Endothelial cell of umbilical vein (primary cell): ENCODE data around the gene AEBP1. TPM values are rescaled to one million over a fixed set of nuclear protein-coding genes. Genes with fewer than 3 reads are reported as not detected.

Source experiments
- BruUV-seq: library from RNA; stranded (reverse); fragments of 400-500 nt; replicated peaks from 2 replicates; lab custom pipeline; 2021; lab: Mats Ljungman, UMichigan
- CTCF ChIA-PET: fragments of 300-600, 350-600 bp; sonication (Branson Sonifier 250); formaldehyde crosslinking; loops from one replicate; lab custom pipeline; 2021; ENCODE audit warnings: antibody characterized with exemption, inconsistent platforms; lab: Charles Lee
- POLR2A ChIA-PET: fragments of 300-600, 350-600 bp; sonication (Branson Sonifier 250); formaldehyde crosslinking; loops from one replicate; lab custom pipeline; 2021; ENCODE audit warnings: antibody characterized with exemption, inconsistent platforms; lab: Charles Lee
- DNase-seq: peaks from one replicate; pipeline ENCODE4 v3.0.0-alpha.2; 2011; ENCODE audit warnings: low read depth, low spot score
- FAIRE-seq: peaks from 2 replicates; lab custom pipeline; 2011; peaks lifted over from hg19 to GRCh38; lab: Jason Lieb, UNC
- H2AFZ ChIP-seq: 2 replicates; pipeline ENCODE4 v1.6.0; 2012; ENCODE audit warnings: low read depth, low read length, control low read depth, inconsistent platforms
- H3K27ac ChIP-seq: 2 replicates; pipeline ENCODE4 v1.5.1; 2011; ENCODE audit warnings: low read depth, mild to moderate bottlenecking, control low read depth, low read length, moderate library complexity; ENCODE audit not compliant: insufficient read depth
- H3K27me3 ChIP-seq, 2 experiments: 2 replicates each; pipeline versions ENCODE4 v1.6.0 to v1.6.1; 2011; ENCODE audit warnings: low read length in 2 of 2, mixed read lengths in 1 of 2; ENCODE audit not compliant: control insufficient read depth in 2 of 2, insufficient read depth in 2 of 2
- H3K36me3 ChIP-seq, 2 experiments: 2 replicates in 1 of 2; 3 replicates in 1 of 2; pipeline ENCODE4 v1.5.1; 2011; ENCODE audit warnings: low read length in 2 of 2, mild to moderate bottlenecking in 1 of 2, moderate library complexity in 1 of 2; ENCODE audit not compliant: control insufficient read depth in 2 of 2, insufficient read depth in 2 of 2; ENCODE audit errors: extremely low read depth in 1 of 2
- H3K4me1 ChIP-seq: 3 replicates; pipeline ENCODE4 v1.5.1; 2011; ENCODE audit warnings: mild to moderate bottlenecking, low read length; ENCODE audit not compliant: control insufficient read depth, insufficient read depth; ENCODE audit errors: extremely low read depth
- H3K4me2 ChIP-seq: 2 replicates; pipeline ENCODE4 v1.6.1; 2011; ENCODE audit warnings: low read length, control low read depth, mixed read lengths; ENCODE audit not compliant: insufficient read depth
- H3K4me3 ChIP-seq, 3 experiments: fragments of 200-600 bp in 1 of 3; sonication (generic), shearing (Covaris generic) in 1 of 3; replicated peaks in 1 of 3; 2 replicates each; pipeline ENCODE4 v1.5.1; 2011 to 2016; ENCODE audit warnings: control low read depth in 3 of 3, low read length in 3 of 3, mild to moderate bottlenecking in 2 of 3, inconsistent platforms in 1 of 3, low read depth in 1 of 3, moderate library complexity in 1 of 3; ENCODE audit not compliant: insufficient read depth in 1 of 3
- H3K79me2 ChIP-seq: 2 replicates; pipeline ENCODE4 v1.6.0; 2012; ENCODE audit warnings: low read length, inconsistent platforms; ENCODE audit not compliant: control insufficient read depth, insufficient read depth
- H3K9ac ChIP-seq: replicated peaks from 2 replicates; pipeline ENCODE3; 2011; ENCODE audit warnings: low read length, control low read depth; ENCODE audit not compliant: insufficient read depth; ENCODE audit errors: extremely low read depth
- H3K9me1 ChIP-seq: replicated peaks from 3 replicates; pipeline ENCODE4 v1.6.0; 2011; ENCODE audit warnings: mild to moderate bottlenecking, low read length; ENCODE audit not compliant: control insufficient read depth, insufficient read depth; ENCODE audit errors: extremely low read depth
- H3K9me3 ChIP-seq: replicated peaks from 2 replicates; pipeline ENCODE4 v1.5.1; 2012; ENCODE audit warnings: low read length, inconsistent platforms; ENCODE audit not compliant: control insufficient read depth, insufficient read depth
- H4K20me1 ChIP-seq: replicated peaks from 2 replicates; pipeline ENCODE3; 2011; ENCODE audit warnings: mild to moderate bottlenecking, low read length; ENCODE audit not compliant: control insufficient read depth, insufficient read depth; ENCODE audit errors: extremely low read depth
- EZH2 ChIP-seq: IDR thresholded peaks from 2 replicates; pipeline ENCODE4 v1.6.1; 2012; ENCODE audit warnings: borderline replicate concordance, low read depth, mild to moderate bottlenecking, moderate library complexity, low read length, inconsistent platforms; ENCODE audit not compliant: severe bottlenecking
- FOS ChIP-seq: IDR thresholded peaks from 2 replicates; pipeline ENCODE4 v1.6.1; 2011; ENCODE audit warnings: mild to moderate bottlenecking, low read length, moderate library complexity, borderline replicate concordance; ENCODE audit not compliant: insufficient read depth
- GATA2 ChIP-seq: IDR thresholded peaks from 2 replicates; pipeline ENCODE4 v1.7.0; 2011; ENCODE audit warnings: low read depth, mild to moderate bottlenecking, moderate library complexity, mixed read lengths, low read length; ENCODE audit not compliant: insufficient read length, insufficient read depth
- JUN ChIP-seq: IDR thresholded peaks from 2 replicates; pipeline ENCODE4 v1.6.1; 2011; ENCODE audit warnings: borderline replicate concordance, low read depth; ENCODE audit not compliant: insufficient read length, insufficient read depth
- MYC ChIP-seq: IDR thresholded peaks from one replicate; pipeline ENCODE4 v1.6.1; 2011; ENCODE audit warnings: mild to moderate bottlenecking, low read depth, low read length
- POLR2A ChIP-seq: IDR thresholded peaks from 2 replicates; pipeline ENCODE4 v1.6.1; 2012; ENCODE audit warnings: low read depth, mild to moderate bottlenecking, control low read depth, low read length
- POLR2AphosphoS5 ChIP-seq: IDR thresholded peaks from 2 replicates; pipeline ENCODE4 v1.6.1; 2012; ENCODE audit warnings: low read depth, mild to moderate bottlenecking, control low read depth, low read length, moderate library complexity; ENCODE audit not compliant: insufficient read depth
- dilution Hi-C: fragments of 300-500 bp; cut with MboI; formaldehyde crosslinking; loops from one replicate; pipeline ENCODE4 v1.15.0; 2019; ENCODE audit warnings: low sequenced_read_pairs; ENCODE audit not compliant: extremely low pct_ligation_motif_present
- intact Hi-C: fragments of 100-400 bp; cut with micrococcal nuclease; formaldehyde crosslinking; loops from one replicate; pipeline ENCODE4 v1.10.0; 2022
- polyA plus RNA-seq, 4 experiments: library from polyadenylated mRNA; depleted of rRNA in 3 of 4; stranded (reverse) in 3 of 4; unstranded in 1 of 4; fragments of >200 nt; gene quantifications; 2 replicates each; pipeline versions ENCODE4 v1.2.1 to v1.2.3, GENCODE V29; 2011 to 2012; ENCODE audit warnings: missing spikeins in 1 of 4
- total RNA-seq: library from RNA; stranded (reverse); gene quantifications from 2 replicates; pipeline ENCODE4 v1.2.3, GENCODE V29; 2021
- TF ChIP-seq, protein P1 (sequence below): IDR thresholded peaks from 2 replicates; pipeline ENCODE4 v1.6.1; 2011; ENCODE audit not compliant: insufficient read depth, insufficient read length

Gene AEBP1
- total and polyA plus RNA-seq, 2 donors (not counting 3 experiments of a cell fraction or from before 2014, with no cell fraction given): 20.6 to 48.0 TPM

DNA sequence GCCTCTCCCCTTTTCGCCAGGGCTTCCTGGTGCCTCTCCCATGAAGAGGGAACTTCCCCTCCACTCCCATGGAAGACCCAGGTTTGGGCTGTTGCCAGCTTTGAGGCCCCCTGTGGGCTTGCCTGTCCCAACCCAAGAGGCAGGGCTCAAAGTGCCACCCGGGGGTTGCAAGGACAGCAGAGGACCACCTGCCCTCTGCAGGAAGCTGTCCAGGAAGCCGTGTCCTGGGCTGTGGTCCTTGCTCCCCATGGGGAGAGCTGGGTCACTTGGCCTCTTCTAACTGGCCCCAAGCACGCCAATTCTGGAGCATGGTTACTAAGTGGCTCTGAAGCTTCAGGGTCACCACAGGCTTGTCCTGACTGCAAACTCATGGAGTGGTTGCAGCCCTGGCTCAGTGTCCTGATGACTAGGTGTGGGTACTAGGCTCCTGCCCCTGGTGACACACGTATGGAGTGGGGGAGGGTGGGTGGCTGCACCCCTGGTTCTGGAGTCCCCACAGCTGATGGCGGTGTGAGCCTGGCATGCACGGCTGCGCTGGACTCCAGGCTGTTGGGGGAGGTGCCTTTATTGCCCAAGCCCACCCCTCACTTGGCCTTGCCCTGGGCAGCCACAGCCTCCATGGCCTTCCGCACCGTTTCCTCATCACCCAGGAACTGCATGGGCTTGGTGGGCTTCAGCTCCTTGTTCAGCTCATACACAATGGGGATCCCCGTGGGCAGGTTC, 41.8 kb upstream of the AEBP1 start:
- TF ChIP-seq GATA2 (no peak), MYC (no peak), POLR2A (no peak), JUN (no peak), EZH2 (no peak), FOS (no peak), POLR2AphosphoS5 (no peak)
- TF ChIP-seq, protein P1, sequence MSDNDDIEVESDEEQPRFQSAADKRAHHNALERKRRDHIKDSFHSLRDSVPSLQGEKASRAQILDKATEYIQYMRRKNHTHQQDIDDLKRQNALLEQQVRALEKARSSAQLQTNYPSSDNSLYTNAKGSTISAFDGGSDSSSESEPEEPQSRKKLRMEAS: no peak
- Histone ChIP-seq H3K4me2 (no peak overlapping the region), H3K27ac (no peak overlapping the region), H3K36me3 (peaks cover 7 to 38% of the 10 kb centered on the region in 2 experiments), H3K4me1 (no peaks in the 10 kb centered on the region), H3K4me3 (no peak overlapping the region), H3K9me3 (no peaks in the 10 kb centered on the region), H3K9ac (no peak overlapping the region), H3K79me2 (no peaks in the 10 kb centered on the region), H3K9me1 (no peaks in the 10 kb centered on the region), H2AFZ (no peak overlapping the region), H4K20me1 (no peaks in the 10 kb centered on the region), H3K27me3 (peaks cover 2 to 13% of the 10 kb centered on the region in 2 experiments)
- intact Hi-C loops (no loop called here), dilution Hi-C loops (no loop called here)
- FAIRE-seq: no peak
- POLR2A ChIA-PET: no interaction called here
- CTCF ChIA-PET: no interaction called here
- DNase-seq: no peak
- no TSS peak for BruUV-seq
